Adrenal gland (tissue), 5 donors: ENCODE results near the gene SFT2D1.
"Not testable (repeated sequence)": the region's sequence is repeated elsewhere in the genome, so short reads cannot be mapped to it uniquely, and the experiment has no call there.

Experiments used
- POLR2A ChIP-seq, 2 donors: fragments of 450-650 bp; IDR thresholded peaks; one replicate each; pipeline ENCODE4 v1.6.1; 2017; ENCODE audit warnings: antibody characterized with exemption in 2 of 2, mild to moderate bottlenecking in 2 of 2, moderate library complexity in 1 of 2
- TF ChIP-seq, protein P1 (sequence below), 6 experiments: fragments of 450-650 bp in 4 of 6; fragments of 200-600 bp in 2 of 6; sonication (generic) in 1 of 6; IDR thresholded peaks; 1 replicate in 5 of 6; 2 replicates in 1 of 6; pipeline versions ENCODE4 v1.5.1 to v1.8.0; 2016 to 2021; ENCODE audit warnings: antibody characterized with exemption in 6 of 6, mild to moderate bottlenecking in 2 of 6, moderate library complexity in 1 of 6
- donor health status: DM: no; HTN: no; CAD: no.

DNA sequence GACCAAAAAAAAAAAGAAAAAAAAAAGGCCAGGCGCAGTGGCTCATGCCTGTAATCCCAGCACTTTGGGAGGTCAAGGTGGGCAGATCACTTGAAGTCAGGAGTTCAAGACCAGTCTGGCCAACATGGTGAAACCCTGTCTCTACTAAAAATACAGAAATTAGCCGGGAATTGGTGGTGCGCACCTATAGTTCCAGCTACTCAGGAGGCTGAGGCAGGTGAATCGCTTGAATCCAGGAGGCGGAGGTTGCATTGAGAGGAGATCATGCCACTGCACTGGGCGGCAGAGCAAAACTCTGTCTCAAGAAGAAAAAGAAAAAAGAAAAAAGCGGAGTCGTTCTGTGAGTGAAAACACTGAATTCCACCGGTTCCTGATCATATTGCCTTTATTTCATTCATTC is 44.8 kb upstream of the SFT2D1 start:
- TF ChIP-seq POLR2A (IDR thresholded peaks at IDR 0.05), result not testable (repeated sequence)
- TF ChIP-seq, protein P1, sequence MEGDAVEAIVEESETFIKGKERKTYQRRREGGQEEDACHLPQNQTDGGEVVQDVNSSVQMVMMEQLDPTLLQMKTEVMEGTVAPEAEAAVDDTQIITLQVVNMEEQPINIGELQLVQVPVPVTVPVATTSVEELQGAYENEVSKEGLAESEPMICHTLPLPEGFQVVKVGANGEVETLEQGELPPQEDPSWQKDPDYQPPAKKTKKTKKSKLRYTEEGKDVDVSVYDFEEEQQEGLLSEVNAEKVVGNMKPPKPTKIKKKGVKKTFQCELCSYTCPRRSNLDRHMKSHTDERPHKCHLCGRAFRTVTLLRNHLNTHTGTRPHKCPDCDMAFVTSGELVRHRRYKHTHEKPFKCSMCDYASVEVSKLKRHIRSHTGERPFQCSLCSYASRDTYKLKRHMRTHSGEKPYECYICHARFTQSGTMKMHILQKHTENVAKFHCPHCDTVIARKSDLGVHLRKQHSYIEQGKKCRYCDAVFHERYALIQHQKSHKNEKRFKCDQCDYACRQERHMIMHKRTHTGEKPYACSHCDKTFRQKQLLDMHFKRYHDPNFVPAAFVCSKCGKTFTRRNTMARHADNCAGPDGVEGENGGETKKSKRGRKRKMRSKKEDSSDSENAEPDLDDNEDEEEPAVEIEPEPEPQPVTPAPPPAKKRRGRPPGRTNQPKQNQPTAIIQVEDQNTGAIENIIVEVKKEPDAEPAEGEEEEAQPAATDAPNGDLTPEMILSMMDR (IDR thresholded peaks at IDR 0.05), result not testable (repeated sequence)
